Jurkat, Clone E6-1 (cell line): ENCODE results near the gene UROD. TPM values are rescaled to one million over a fixed set of nuclear protein-coding genes. Genes with fewer than 3 reads are reported as not detected.
A peak's percentile ranks its signal among the peaks of the same experiment; 100 is the strongest.
"Not testable (repeated sequence)": the region's sequence is repeated elsewhere in the genome, so short reads cannot be mapped to it uniquely, and the experiment has no call there.

Experiments
- DNase-seq: peaks from one replicate; pipeline ENCODE4 v3.0.0-alpha.2; 2011; ENCODE audit warnings: low read depth, low spot score
- H3K4me3 ChIP-seq: 2 replicates; pipeline ENCODE4 v1.5.1; 2011; ENCODE audit warnings: mild to moderate bottlenecking, low read length, control low read depth, moderate library complexity
- polyA plus RNA-seq: library from polyadenylated mRNA; unstranded; fragments of >200 nt; gene quantifications from one replicate; pipeline ENCODE4 v1.2.1, GENCODE V29; 2012; ENCODE audit warnings: missing spikeins; ENCODE audit not compliant: insufficient read length, insufficient read depth

UROD gene
- polyA plus RNA-seq = 68.0 TPM

DNA sequence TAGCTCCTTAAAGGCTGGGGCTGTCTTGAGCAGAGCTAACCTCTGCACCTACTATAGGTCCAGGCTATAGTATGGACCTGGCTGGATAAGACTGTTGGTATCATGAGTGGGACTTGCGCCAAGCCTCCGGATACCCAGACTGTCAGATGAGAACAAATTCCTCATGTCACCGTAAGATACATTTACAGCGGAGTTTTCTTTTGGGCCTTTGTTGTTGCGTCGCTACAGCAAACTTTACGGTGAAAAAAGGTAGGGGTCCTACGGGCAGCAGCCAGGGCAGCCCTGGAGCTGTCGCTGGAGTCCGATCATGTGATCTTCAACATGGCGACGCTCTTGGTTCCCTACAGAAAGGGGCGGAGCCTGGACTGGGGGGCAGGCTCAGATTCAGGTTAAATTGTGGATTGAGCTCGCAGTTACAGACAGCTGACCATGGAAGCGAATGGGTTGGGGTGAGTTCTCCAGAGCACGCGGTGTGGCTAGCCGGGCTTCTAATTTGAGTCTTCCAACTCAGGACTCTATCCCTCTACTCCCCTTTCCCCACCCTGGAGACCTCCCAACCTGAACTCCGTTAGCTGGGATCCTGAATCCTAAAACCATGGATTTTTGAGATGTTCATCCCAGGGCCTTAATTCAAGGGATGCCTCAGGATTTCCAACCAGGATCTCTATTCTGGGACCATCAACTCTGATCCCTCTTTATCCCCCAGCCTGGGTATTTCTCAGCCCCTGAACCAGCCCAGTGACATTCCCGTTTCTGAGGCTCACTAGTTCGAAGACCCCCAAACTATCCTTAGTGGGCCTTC, at the start of gene UROD:
TSS of gene UROD (plus strand) at position 418 of the 802 bp plus-strand sequence. CDS start at position 430, 12 bp downstream.
- H3K4me3 ChIP-seq = peak within 1 kb of the TSS; percentile 74
- peak; percentile 95 for DNase-seq

DNA sequence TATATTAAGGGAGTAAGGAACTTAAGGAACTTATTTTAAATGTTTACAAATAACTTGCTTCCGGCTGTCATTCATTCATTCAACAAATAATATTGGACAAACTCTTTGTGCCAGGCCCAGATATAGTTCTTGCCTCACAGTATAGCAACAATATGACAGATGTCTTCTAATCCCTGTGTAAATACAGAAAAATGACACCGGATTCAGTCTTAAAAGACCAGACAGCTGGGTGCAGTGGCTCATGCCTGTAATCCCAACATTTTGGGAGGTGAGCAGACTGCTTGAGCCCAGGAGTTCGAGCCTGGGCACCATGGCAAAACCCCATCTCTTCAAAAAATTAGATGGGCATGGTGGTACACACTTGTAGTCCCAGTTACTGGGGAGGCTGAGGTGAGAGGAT, 49.3 kb upstream of the UROD start:
- DNase-seq = no peak

GRCh38 chr1:44964396-44964795, 47.7 kb upstream of the UROD start:
- H3K4me3 ChIP-seq = no peak overlapping the region
- no peak for DNase-seq

More for the DNA sequence above, 49.3 kb upstream of the UROD start:
- no peak overlapping the region for H3K4me3 ChIP-seq

DNA sequence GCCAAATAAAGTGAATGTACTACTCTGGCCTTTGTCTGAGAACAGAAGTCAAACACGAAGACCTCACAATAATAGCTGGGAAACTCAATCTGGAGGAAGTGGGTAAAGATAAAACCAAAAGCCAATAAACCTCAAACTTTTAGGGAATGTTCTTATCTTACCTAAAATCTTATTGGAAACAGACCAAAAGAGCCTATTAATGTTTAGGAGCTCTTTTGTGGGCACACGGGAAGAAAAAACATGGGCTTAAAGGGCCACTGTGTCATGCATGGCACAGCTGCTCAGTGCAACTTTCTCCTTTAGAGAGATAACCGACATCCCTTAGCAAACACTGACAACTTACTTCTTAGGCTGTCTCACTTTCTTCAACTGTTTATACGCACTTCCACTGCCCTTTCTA, 41.7 kb upstream of the UROD start:
- no peak overlapping the region for H3K4me3 ChIP-seq
- DNase-seq = peak; percentile 44

GRCh38 chr1:44973645-44974044, 38.4 kb upstream of the UROD start:
- no peak overlapping the region for H3K4me3 ChIP-seq
- no peak for DNase-seq

GRCh38 chr1:44976252-44976651, 35.8 kb upstream of the UROD start:
- DNase-seq = no peak
- no peak overlapping the region for H3K4me3 ChIP-seq

- not testable (repeated sequence) for DNase-seq
Measured at GRCh38 chr1:44977372-44977771, 34.7 kb upstream of the UROD start.

DNA sequence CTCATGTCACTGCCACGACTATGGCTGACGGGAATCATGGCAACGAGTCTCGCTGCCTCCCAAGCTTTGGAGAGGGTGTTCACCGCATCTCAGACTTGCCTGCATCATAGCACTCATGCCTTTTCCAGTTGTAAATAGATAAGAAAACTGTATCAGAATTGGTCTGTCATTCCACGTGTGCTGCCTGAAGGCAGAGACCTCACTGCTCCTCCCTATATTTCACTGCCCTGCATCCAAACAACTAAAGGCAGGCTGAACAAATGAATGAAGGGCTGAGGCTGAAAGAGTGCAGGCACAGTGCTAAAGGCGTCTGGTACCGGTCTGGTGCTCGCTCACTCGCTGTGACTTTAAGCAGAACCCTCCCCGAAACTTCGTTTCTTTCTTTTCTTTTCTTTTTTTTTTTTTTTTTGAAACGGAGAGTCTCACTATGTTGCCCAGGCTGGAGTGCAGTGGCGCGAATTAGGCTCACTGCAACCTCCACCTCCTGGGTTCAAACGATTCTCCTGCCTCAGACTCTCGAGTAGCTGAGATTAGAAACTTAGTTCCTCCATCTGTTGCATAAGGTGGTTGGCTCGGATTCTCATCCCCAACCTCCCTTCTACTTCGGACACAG, 26.2 kb upstream of the UROD start:
- no peak for DNase-seq
- peak overlapping the region; percentile 97 for H3K4me3 ChIP-seq

More at GRCh38 chr1:44977372-44977771, 34.7 kb upstream of the UROD start:
- not testable (repeated sequence) for H3K4me3 ChIP-seq

- DNase-seq = no peak
- no peak overlapping the region for H3K4me3 ChIP-seq
Measured at GRCh38 chr1:44988531-44989156, 23.4 kb upstream of the UROD start.

GRCh38 chr1:44994309-44994898, 17.6 kb upstream of the UROD start:
- H3K4me3 ChIP-seq = no peak overlapping the region
- no peak for DNase-seq

GRCh38 chr1:44995467-44996238, 16.4 kb upstream of the UROD start:
- DNase-seq = no peak
- no peak overlapping the region for H3K4me3 ChIP-seq

- H3K4me3 ChIP-seq = no peak overlapping the region
- no peak for DNase-seq
Measured at GRCh38 chr1:44999232-44999631, 12.8 kb upstream of the UROD start.

DNA sequence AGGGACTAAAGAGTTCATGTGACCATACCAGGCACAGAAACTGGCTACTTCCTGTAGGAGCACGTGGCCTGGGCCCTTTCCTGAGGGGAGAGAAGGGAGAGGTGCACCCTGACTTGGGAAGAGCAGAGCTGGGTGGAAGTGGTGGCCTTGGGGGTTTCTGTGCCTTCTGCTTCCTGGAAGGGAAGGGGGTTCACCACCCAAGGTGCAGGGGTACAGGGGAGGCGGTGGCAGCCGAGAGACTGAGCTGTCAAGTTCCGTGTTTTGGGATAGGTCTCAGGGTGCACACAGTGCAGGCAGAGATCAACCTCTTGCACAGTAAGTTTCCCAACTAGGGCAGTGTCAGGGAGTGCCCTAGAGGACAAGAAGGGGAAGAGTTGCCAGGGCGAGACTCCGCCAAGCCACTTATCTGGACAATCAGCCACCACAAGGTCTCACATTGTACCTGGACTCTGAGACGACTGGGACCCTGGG, 11.0 kb upstream of the UROD start:
- H3K4me3 ChIP-seq = no peak overlapping the region
- no peak for DNase-seq

DNA sequence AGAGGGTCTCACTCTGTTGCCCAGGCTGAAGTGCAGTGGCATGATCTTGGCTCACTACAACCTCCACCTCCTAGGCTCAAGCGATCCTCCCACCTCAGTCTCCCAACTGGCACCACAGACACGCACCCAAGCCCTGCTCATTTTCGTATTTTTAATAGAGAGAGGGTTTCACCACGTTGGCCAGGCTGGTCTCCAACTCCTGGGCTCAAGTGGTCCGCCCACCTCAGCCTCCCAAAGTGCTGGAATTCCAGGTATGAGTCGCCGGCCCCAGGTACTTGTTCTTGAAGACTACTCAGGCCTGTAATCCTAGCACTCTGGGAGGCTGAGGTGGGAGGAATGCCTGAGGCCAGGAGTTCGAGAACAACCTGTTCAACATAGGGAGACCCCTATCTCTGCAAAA, 10.5 kb upstream of the UROD start:
- not testable (repeated sequence) for H3K4me3 ChIP-seq, DNase-seq

- H3K4me3 ChIP-seq = no peak overlapping the region
- no peak for DNase-seq
Measured at GRCh38 chr1:45002650-45003645, 9.1 kb upstream of the UROD start.

DNA sequence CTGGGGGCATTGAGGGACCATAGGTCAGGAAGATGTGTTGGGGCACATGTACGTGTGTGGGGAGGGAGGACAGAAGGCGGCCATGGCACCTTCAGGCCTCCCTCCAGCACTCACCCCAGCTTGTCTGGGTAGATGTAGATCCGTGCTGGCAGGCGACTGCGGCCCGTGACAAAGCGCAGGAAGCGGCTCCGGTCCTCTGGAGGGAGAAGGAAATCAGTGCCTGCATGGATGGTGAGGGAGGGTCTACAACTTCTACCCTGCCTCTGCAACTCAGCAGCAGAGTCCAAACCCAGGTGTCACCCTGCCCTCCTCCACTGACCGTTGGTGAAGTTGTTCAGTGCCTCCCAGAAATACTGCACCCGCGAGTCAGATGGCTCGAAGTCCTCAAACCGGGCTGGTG, 8.3 kb upstream of the UROD start:
- no peak for DNase-seq
- H3K4me3 ChIP-seq = no peak overlapping the region

GRCh38 chr1:45004281-45004920, 7.7 kb upstream of the UROD start:
- H3K4me3 ChIP-seq = no peak overlapping the region
- DNase-seq = no peak
